Loucy (cell line): Measurements from ENCODE around the gene HAGH.

Experiments
- CTCF ChIP-seq: fragments of 200-600 bp; sonication (generic); conservative IDR thresholded peaks from 2 replicates; pipeline ENCODE4 v1.5.1; 2014; ENCODE audit warnings: mild to moderate bottlenecking, antibody characterized with exemption, low read length
- EZH2phosphoT487 ChIP-seq: fragments of 200-600 bp; IDR thresholded peaks from 2 replicates; pipeline ENCODE4 v1.6.1; 2018; ENCODE audit warnings: antibody characterized with exemption, mild to moderate bottlenecking, moderate library complexity, borderline replicate concordance

- TF ChIP-seq CTCF, result 0 out of 2 replicates have a peak, but pooled peaks have one; percentile 24
- TF ChIP-seq EZH2phosphoT487, result no peak
Measured at GRCh38 chr16:1863681-1864460, 37.2 kb upstream of the HAGH start.
